Tibial nerve (tissue), 4 donors: ENCODE results near the gene SETD6. TPM values are rescaled to one million over a fixed set of nuclear protein-coding genes. Genes with fewer than 3 reads are reported as not detected.

Source experiments
- DNase-seq, 2 donors: peaks; one replicate each; pipeline ENCODE4 v3.0.0-alpha.2; 2019; ENCODE audit warnings: low spot score in 2 of 2
- H3K27ac ChIP-seq, 4 donors: fragments of 200-600 bp; sonication (generic) in 3 of 4; one replicate each; pipeline ENCODE4 v1.5.1; 2017 to 2019; ENCODE audit warnings: mild to moderate bottlenecking in 1 of 4
- H3K27me3 ChIP-seq, 2 donors: fragments of 200-600 bp; sonication (generic) in 1 of 2; one replicate each; pipeline versions ENCODE4 v1.5.1 to v1.6.0; 2017 to 2019
- H3K36me3 ChIP-seq, 3 donors: fragments of 200-600 bp; sonication (generic); one replicate each; pipeline ENCODE4 v1.5.1; 2018 to 2019
- H3K4me1 ChIP-seq, 4 donors: fragments of 200-600 bp; sonication (generic) in 3 of 4; one replicate each; pipeline ENCODE4 v1.5.1; 2017 to 2019
- H3K4me3 ChIP-seq, 4 donors: fragments of 200-600 bp; sonication (generic) in 3 of 4; one replicate each; pipeline ENCODE4 v1.5.1; 2017 to 2019; ENCODE audit warnings: mild to moderate bottlenecking in 1 of 4, moderate library complexity in 1 of 4
- H3K9me3 ChIP-seq, 4 donors: fragments of 200-600 bp; sonication (generic) in 3 of 4; one replicate each; pipeline ENCODE4 v1.5.1; 2017 to 2019
- CTCF ChIP-seq, 5 experiments: fragments of 200-600 bp in 3 of 5; fragments of 450-650 bp in 2 of 5; sonication (generic) in 3 of 5; IDR thresholded peaks; one replicate each; pipeline ENCODE4 v1.5.1; 2016 to 2019; ENCODE audit warnings: antibody characterized with exemption in 5 of 5, mild to moderate bottlenecking in 3 of 5, moderate library complexity in 2 of 5
- EP300 ChIP-seq, 2 donors: sonication (generic); formaldehyde crosslinking; IDR thresholded peaks; one replicate each; pipeline ENCODE4 v1.6.1; 2017; ENCODE audit warnings: antibody characterized with exemption in 2 of 2, mild to moderate bottlenecking in 1 of 2
- POLR2A ChIP-seq, 2 donors: fragments of 450-650 bp; IDR thresholded peaks; one replicate each; pipeline ENCODE4 v1.6.1; 2017; ENCODE audit warnings: antibody characterized with exemption in 2 of 2, mild to moderate bottlenecking in 2 of 2, moderate library complexity in 2 of 2
- WGBS, 2 donors: methylation state at CpG; one replicate each; pipeline ENCODE4 v1.1.5; 2018; 5-methylcytosine and 5-hydroxymethylcytosine counted together
- total RNA-seq, 4 donors: library from RNA; depleted of rRNA; stranded (reverse); fragments of >200 nt; gene quantifications; one replicate each; pipeline ENCODE4 v1.1.0, GENCODE V29; 2016

Gene SETD6
- total RNA-seq, 4 donors from 2014 or later = 41.0 to 82.5 (median 45.2) TPM

DNA sequence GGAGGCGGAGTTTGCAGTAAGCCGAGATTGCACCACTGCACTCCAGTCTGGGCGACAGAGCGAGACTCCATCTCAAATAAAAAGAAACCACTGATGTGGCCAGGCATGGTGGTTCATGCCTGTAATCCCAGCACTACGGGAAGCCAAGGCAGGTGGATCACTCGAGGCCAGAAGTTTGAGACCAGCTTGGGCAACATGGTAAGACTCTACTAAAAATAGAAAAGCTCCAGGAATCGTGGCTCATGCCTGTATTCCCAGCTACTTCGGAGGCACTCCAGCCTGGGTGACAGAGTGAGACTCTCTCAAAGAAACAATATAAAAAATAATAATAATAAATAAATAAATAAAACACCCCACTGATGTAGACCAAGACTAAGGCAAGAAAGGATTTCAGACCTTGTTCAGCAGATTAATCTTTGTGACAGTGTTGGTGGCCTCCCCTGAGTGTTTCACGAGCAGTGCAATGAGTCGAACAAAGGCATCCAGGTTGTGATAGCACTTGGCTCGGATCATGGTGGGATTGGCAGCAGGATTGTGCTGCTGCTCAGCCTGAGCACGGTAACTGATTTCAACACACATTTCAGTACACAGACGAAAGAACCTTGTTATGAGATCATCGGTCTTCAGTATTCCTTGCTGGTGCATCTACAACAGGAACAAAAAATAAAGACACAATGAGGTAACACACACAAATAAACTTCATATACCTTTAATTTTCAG lies 18.6 kb downstream of the SETD6 start:
- no peak overlapping the region for H3K27ac ChIP-seq
- 91 to 95% methylated on average over 14 of the region's 14 CpGs for WGBS, 2 donors
- no peaks in the 10 kb centered on the region for H3K27me3 ChIP-seq
- no peak overlapping the region for H3K4me3 ChIP-seq
- TF ChIP-seq POLR2A (IDR thresholded peaks at IDR 0.05) (no peak), CTCF (IDR thresholded peaks at IDR 0.05) (no peak)
- no peaks in the 10 kb centered on the region for H3K9me3 ChIP-seq
- H3K4me1 ChIP-seq = no peaks in the 10 kb centered on the region
- peaks cover 7 to 100% (median 48%) of the 10 kb centered on the region in 3 donors for H3K36me3 ChIP-seq
- DNase-seq = no peak

- no peak for DNase-seq
- Histone ChIP-seq H3K4me1 (no peaks in the 10 kb centered on the region), H3K27me3 (no peaks in the 10 kb centered on the region), H3K9me3 (no peaks in the 10 kb centered on the region), H3K27ac (no peak overlapping the region), H3K4me3 (no peak overlapping the region), H3K36me3 (peaks cover 7 to 100% (median 55%) of the 10 kb centered on the region in 3 donors)
- no peak for TF ChIP-seq EP300 (IDR thresholded peaks at IDR 0.05)
- no peak for TF ChIP-seq CTCF (IDR thresholded peaks at IDR 0.05)
- WGBS, 2 donors = 92 to 95% methylated on average over 3 of the region's 3 CpGs
Measured at GRCh38 chr16:58535100-58535499, 19.8 kb downstream of the SETD6 start.

DNA sequence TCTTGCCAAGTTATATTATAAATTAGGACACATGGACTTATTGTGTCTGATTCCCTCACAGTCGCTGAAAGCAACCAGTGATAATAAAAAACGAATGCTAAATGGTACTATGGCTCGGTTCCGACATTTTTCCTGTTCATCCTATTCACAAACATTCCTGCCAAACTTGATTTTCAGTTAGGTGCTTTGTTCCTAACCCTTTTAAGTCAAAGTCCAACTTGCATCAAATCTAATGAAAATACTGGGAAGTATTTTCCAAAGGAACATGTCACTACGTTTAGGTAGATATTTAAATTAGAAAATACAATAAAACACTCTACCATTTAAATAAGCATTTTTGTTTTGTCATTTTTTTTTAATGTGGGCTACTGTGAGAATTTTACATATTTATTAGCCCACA lies 21.0 kb downstream of the SETD6 start:
- Histone ChIP-seq H3K27ac (no peak overlapping the region), H3K9me3 (no peaks in the 10 kb centered on the region), H3K4me3 (no peak overlapping the region), H3K27me3 (no peaks in the 10 kb centered on the region), H3K4me1 (no peaks in the 10 kb centered on the region), H3K36me3 (peaks cover 7 to 100% (median 45%) of the 10 kb centered on the region in 3 donors)
- no peak for DNase-seq
- no peak for TF ChIP-seq POLR2A (IDR thresholded peaks at IDR 0.05)
- TF ChIP-seq CTCF (IDR thresholded peaks at IDR 0.05) = no peak
- 89 to 91% methylated on average over 5 of the region's 5 CpGs for WGBS, 2 donors

- Histone ChIP-seq H3K4me3 (no peak overlapping the region), H3K36me3 (peaks cover 4 to 100% (median 34%) of the 10 kb centered on the region in 3 donors), H3K9me3 (no peaks in the 10 kb centered on the region), H3K27me3 (no peaks in the 10 kb centered on the region), H3K4me1 (no peaks in the 10 kb centered on the region), H3K27ac (no peak overlapping the region)
- TF ChIP-seq EP300 (IDR thresholded peaks at IDR 0.05) (no peak), CTCF (IDR thresholded peaks at IDR 0.05) (no peak), POLR2A (IDR thresholded peaks at IDR 0.05) (no peak)
- 82 to 86% methylated on average over 10 of the region's 10 CpGs for WGBS, 2 donors
- DNase-seq = no peak
Measured at GRCh38 chr16:58537124-58537906, 22.0 kb downstream of the SETD6 start.

- H3K27me3 ChIP-seq = no peaks in the 10 kb centered on the region
- H3K9me3 ChIP-seq = no peaks in the 10 kb centered on the region
- no peak overlapping the region for H3K4me3 ChIP-seq
- no peak for DNase-seq
- H3K4me1 ChIP-seq = no peaks in the 10 kb centered on the region
- TF ChIP-seq POLR2A (IDR thresholded peaks at IDR 0.05) = no peak
- no peak for TF ChIP-seq CTCF (IDR thresholded peaks at IDR 0.05)
- no peak for TF ChIP-seq EP300 (IDR thresholded peaks at IDR 0.05)
- H3K27ac ChIP-seq = no peak overlapping the region
- WGBS, 2 donors = 92% methylated on average over 2 of the region's 2 CpGs
- H3K36me3 ChIP-seq = peaks cover 12 to 100% (median 33%) of the 10 kb centered on the region in 3 donors
Measured at GRCh38 chr16:58541711-58542110, 26.4 kb downstream of the SETD6 start.
